Stimulated activated naive CD8-positive, alpha-beta T cell treated with anti-CD3 and anti-CD28 coated beads, Interleukin-15, amount 100 ng/mL, for 72 hours (primary cell): Measurements from ENCODE around the gene DRD4.
A peak's percentile ranks its signal among the peaks of the same experiment; 100 is the strongest.

ENCODE experiments used
- ATAC-seq: fragments of 150-1000 bp; cut with Tn5 transposase; 2 replicates; pipeline ENCODE4 v1.10.0; 2021; ENCODE audit warnings: mild to moderate bottlenecking, moderate library complexity
- DNase-seq, 2 donors: peaks; one replicate each; pipeline ENCODE4 v3.0.0; 2021 to 2022
- H3K27ac Mint-ChIP-seq, 2 donors: one replicate each; pipeline ENCODE4 v1.8.0; 2022; ENCODE audit warnings: mild to moderate bottlenecking in 2 of 2, mixed read lengths in 2 of 2, moderate library complexity in 2 of 2
- H3K27me3 Mint-ChIP-seq: one replicate; pipeline ENCODE4 v1.8.0; 2022; ENCODE audit warnings: mixed read lengths
- H3K4me1 Mint-ChIP-seq: one replicate; pipeline ENCODE4 v1.8.0; 2022; ENCODE audit warnings: mild to moderate bottlenecking, mixed read lengths
- H3K4me3 Mint-ChIP-seq, 2 donors: one replicate each; pipeline ENCODE4 v1.8.0; 2022; ENCODE audit warnings: mild to moderate bottlenecking in 2 of 2, mixed read lengths in 2 of 2, moderate library complexity in 1 of 2
- H3K9me3 Mint-ChIP-seq, 2 donors: one replicate each; pipeline ENCODE4 v1.8.0; 2022; ENCODE audit warnings: mixed read lengths in 2 of 2

The DRD4 gene

GRCh38 chr11:615504-616319 lies 21.4 kb upstream of the DRD4 start, which contains the start of gene IRF7:
IRF7 (minus strand) TSS chr11:615950; CDS start chr11:615364, 586 bp downstream.
- H3K4me1 Mint-ChIP-seq, result peaks cover 45% of the 10 kb centered on the region
- no peaks in the 10 kb centered on the region for H3K9me3 Mint-ChIP-seq
- no peaks in the 10 kb centered on the region for H3K27me3 Mint-ChIP-seq
- peak within 1 kb of the TSS; percentile 88 to 90 for H3K27ac Mint-ChIP-seq
- DNase-seq (peak; percentile 77 to 87), ATAC-seq (peak; percentile 80)
- H3K4me3 Mint-ChIP-seq, result peak within 1 kb of the TSS; percentile 80 to 86

- DNase-seq (no peak), ATAC-seq (no peak)
- peaks cover 42% of the 10 kb centered on the region for H3K4me1 Mint-ChIP-seq
- H3K27me3 Mint-ChIP-seq, result no peaks in the 10 kb centered on the region
- peak overlapping the region; percentile 80 to 86 for H3K4me3 Mint-ChIP-seq
- H3K9me3 Mint-ChIP-seq, result no peaks in the 10 kb centered on the region
- peak overlapping the region in 1 of 2 donors; percentile 90 for H3K27ac Mint-ChIP-seq
Measured at GRCh38 chr11:616320-617198, 20.5 kb upstream of the DRD4 start.

DNA sequence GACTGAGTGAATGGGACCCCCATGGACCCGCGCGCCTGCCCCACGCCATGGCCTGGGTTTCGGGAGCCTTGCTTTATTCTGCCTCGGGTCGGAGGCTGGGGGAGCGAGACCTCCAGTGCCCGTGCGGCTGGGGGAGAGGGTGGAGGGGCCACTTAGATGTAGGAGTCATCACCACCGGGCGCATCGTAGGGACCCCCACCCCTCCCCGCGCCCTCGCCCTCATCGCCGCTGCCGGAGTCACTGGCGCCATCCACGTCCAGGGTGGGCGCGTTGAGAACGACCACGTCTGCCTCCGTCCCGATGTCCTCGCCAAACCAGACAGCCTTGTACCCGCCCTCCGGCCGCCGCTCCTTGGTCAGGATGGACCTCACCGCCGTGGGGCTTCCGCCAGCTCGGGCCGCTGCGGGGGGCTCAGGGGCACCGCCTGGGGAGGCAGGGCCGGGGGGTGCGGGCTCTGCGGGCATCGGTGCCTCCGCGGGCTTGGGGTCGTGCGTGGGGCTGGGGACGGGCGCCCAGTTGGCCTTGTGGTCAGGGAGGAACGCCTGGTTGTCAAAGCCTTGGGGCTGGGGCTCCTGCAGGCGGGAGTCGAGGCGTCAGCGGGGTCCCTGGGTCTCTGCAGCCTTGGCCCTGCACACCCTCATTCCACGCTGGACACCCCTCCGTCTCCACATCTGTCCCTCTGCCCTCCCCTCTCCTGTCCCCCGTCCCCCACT lies 19.7 kb upstream of the DRD4 start:
- H3K9me3 Mint-ChIP-seq, result no peaks in the 10 kb centered on the region
- no peak for DNase-seq
- H3K27me3 Mint-ChIP-seq, result no peaks in the 10 kb centered on the region
- H3K4me3 Mint-ChIP-seq, result no peak overlapping the region
- peaks cover 42% of the 10 kb centered on the region for H3K4me1 Mint-ChIP-seq
- no peak overlapping the region for H3K27ac Mint-ChIP-seq
- ATAC-seq, result no peak

GRCh38 chr11:617912-618682 lies 19.0 kb upstream of the DRD4 start:
- DNase-seq, result no peak
- H3K9me3 Mint-ChIP-seq, result no peaks in the 10 kb centered on the region
- H3K4me3 Mint-ChIP-seq, result no peak overlapping the region
- H3K27ac Mint-ChIP-seq, result peak overlapping the region in 1 of 2 donors; percentile 93
- H3K27me3 Mint-ChIP-seq, result no peaks in the 10 kb centered on the region
- H3K4me1 Mint-ChIP-seq, result peaks cover 38% of the 10 kb centered on the region
- ATAC-seq, result no peak

- Mint-ChIP-seq H3K9me3 (no peaks in the 10 kb centered on the region), H3K27me3 (no peaks in the 10 kb centered on the region), H3K27ac (peak overlapping the region in 1 of 2 donors; percentile 93), H3K4me3 (no peak overlapping the region), H3K4me1 (peaks cover 28% of the 10 kb centered on the region)
- DNase-seq, result no peak
- no peak for ATAC-seq
Measured at GRCh38 chr11:618856-619627, 18.0 kb upstream of the DRD4 start.

- ATAC-seq (no peak), DNase-seq (no peak)
- Mint-ChIP-seq H3K4me1 (peaks cover 22% of the 10 kb centered on the region), H3K4me3 (no peak overlapping the region), H3K27me3 (peaks cover 2% of the 10 kb centered on the region), H3K27ac (no peak overlapping the region), H3K9me3 (no peaks in the 10 kb centered on the region)
Measured at GRCh38 chr11:619628-620050, 17.4 kb upstream of the DRD4 start.

DNA sequence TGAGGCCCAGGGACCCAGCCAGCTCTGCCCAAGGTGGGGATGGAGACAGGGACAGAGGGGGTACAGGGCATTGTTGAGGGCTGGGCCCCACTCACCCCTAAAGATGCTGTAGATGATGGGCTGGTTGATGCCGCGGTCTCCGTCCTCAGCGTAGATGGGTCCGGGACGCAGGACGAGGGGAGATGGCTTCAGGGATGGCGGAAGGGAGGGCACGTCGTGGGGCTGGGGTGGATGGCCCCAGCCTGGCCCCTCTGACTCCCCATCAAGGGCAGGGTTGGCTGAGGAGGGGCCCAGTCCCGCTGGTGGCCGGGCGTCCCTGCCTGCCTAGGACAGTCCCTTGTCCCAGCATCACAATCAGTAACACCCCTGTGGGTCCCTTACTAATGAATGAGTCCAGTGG lies 16.9 kb upstream of the DRD4 start:
- H3K4me1 Mint-ChIP-seq, result peaks cover 16% of the 10 kb centered on the region
- H3K27ac Mint-ChIP-seq, result no peak overlapping the region
- peaks cover 8% of the 10 kb centered on the region for H3K27me3 Mint-ChIP-seq
- ATAC-seq, result no peak
- no peak for DNase-seq
- no peak overlapping the region for H3K4me3 Mint-ChIP-seq
- no peaks in the 10 kb centered on the region for H3K9me3 Mint-ChIP-seq

- Mint-ChIP-seq H3K27ac (no peak overlapping the region), H3K4me1 (peaks cover 10% of the 10 kb centered on the region), H3K4me3 (no peak overlapping the region), H3K27me3 (peaks cover 18% of the 10 kb centered on the region), H3K9me3 (no peaks in the 10 kb centered on the region)
- no peak for ATAC-seq
- DNase-seq, result no peak
Measured at GRCh38 chr11:620935-621814, 15.9 kb upstream of the DRD4 start.

GRCh38 chr11:621838-622237 lies 15.2 kb upstream of the DRD4 start:
- H3K9me3 Mint-ChIP-seq, result no peaks in the 10 kb centered on the region
- no peak overlapping the region for H3K4me3 Mint-ChIP-seq
- peaks cover 9% of the 10 kb centered on the region for H3K4me1 Mint-ChIP-seq
- DNase-seq, result no peak
- peak overlapping the region in 1 of 2 donors; percentile 64 for H3K27ac Mint-ChIP-seq
- peaks cover 24% of the 10 kb centered on the region for H3K27me3 Mint-ChIP-seq
- ATAC-seq, result no peak

DNA sequence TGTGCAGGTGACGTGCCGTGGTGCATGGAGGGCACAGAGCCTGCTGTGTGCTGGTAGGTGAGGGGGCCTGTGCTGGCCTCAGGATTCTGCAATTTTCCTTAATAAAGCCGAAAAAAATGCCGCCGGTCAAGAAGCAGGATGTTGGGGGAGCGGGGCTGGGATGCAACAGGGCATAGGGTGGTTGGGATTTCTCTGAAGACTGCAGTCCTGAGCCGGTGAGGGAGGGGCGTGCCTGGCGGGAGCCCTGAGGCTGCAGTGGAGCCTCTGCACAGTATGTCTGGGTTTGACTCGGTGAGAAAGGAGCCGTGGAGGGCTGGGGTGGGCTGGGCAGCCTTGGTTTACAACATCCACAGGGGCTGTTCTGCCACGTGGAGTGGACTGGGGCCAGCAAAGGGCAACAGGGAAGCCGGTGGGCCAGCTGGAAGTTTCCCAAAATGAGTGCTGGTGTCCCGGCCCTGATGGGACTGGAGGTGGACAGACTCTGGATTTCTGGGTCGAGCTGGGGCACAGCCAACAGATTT lies 13.7 kb upstream of the DRD4 start:
- H3K27me3 Mint-ChIP-seq, result peaks cover 35% of the 10 kb centered on the region
- H3K9me3 Mint-ChIP-seq, result no peaks in the 10 kb centered on the region
- no peak for ATAC-seq
- H3K27ac Mint-ChIP-seq, result peak overlapping the region in 1 of 2 donors; percentile 56
- no peak for DNase-seq
- H3K4me3 Mint-ChIP-seq, result no peak overlapping the region
- peaks cover 18% of the 10 kb centered on the region for H3K4me1 Mint-ChIP-seq

DNA sequence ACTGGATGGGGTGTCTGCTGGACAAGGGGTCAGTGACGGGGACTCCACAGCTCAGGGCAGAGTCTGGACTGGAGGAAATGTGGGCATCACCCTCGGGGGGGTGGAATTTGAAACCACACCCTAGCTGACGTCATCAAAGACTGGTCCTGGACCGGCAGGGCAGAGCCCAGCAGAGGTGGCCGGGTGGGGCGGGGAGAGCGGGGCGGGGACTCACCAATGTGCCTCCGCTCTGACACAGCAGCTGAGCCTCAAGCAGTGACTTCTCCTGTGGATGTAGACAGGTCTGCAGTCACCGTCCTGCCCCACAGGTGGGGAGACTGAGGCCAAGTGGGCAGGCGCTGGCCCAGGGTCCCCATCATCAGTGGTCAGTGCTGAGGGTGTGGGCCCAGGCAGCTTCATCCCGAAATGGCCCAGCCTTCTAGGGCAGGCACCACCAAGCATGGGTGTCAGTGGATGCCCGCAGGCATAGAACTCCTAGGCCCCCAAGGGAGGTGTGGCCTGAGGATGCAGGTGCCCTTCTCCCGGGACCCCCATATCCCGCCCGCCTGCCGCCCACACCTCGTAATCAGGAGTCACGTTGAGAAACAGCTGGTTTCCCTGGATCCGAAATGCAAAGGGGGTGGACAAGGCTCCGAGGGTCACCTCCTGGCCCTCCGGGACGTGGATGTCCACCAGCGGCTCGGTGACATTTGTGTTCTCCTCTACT lies 12.9 kb upstream of the DRD4 start:
- H3K4me1 Mint-ChIP-seq, result peaks cover 25% of the 10 kb centered on the region
- H3K27me3 Mint-ChIP-seq, result peaks cover 41% of the 10 kb centered on the region
- DNase-seq (peak in 1 of 2 donors; percentile 16), ATAC-seq (no peak)
- no peak overlapping the region for H3K27ac Mint-ChIP-seq
- no peaks in the 10 kb centered on the region for H3K9me3 Mint-ChIP-seq
- H3K4me3 Mint-ChIP-seq, result no peak overlapping the region

- no peak for ATAC-seq
- Mint-ChIP-seq H3K27me3 (peaks cover 41% of the 10 kb centered on the region), H3K4me3 (no peak within 1 kb of the TSS), H3K4me1 (peaks cover 33% of the 10 kb centered on the region), H3K27ac (no peak within 1 kb of the TSS), H3K9me3 (no peaks in the 10 kb centered on the region)
- DNase-seq, result peak in 1 of 2 donors; percentile 8
Measured at GRCh38 chr11:624705-625635, 12.1 kb upstream of the DRD4 start, which contains the start of gene CDHR5. CDHR5 (minus strand) TSS chr11:624955; CDS start chr11:624902, 53 bp downstream.
